Measurements from ENCODE around the gene PFAS. TPM values are rescaled to one million over a fixed set of nuclear protein-coding genes. Genes with fewer than 3 reads are reported as not detected.
A peak's percentile ranks its signal among the peaks of the same experiment; 100 is the strongest.

The PFAS gene
- total RNA-seq, 2 experiments from 2014 or later, result 75.1 to 113 TPM

- CTCF ChIA-PET, result interaction anchor here (1.0 to 1.4 kb wide), 5 partner anchors 12 to 169 kb away, joined by 3 to 6 read pairs (median 3); no protein-coding TSS in a partner anchor
- ATAC-seq, result peak; percentile 95
- no peaks in the 10 kb centered on the region for H3K27me3 Mint-ChIP-seq
These were observed 39.4 kb downstream of the PFAS start, which contains the start of gene RANGRF for GRCh38 chr17:8288336-8289102. Gene RANGRF, plus strand, starts transcription at chr17:8288670. Its CDS starts 119 bp downstream, at chr17:8288789.

GRCh38 chr17:8289103-8289397 lies 40.0 kb downstream of the PFAS start:
- Mint-ChIP-seq H3K27me3 (no peaks in the 10 kb centered on the region), H3K9me3 (ENCODE audit: low read depth) (no peaks in the 10 kb centered on the region), H3K4me3 (peak overlapping the region; percentile 90), H3K36me3 (peaks cover 12% of the 10 kb centered on the region), H3K4me1 (peaks cover 38% of the 10 kb centered on the region), H3K27ac (peak overlapping the region; percentile 96)
- DNase-seq (peak; percentile 83), ATAC-seq (no peak)
- CTCF ChIA-PET, result interaction anchor here (1.0 to 1.4 kb wide), 4 partner anchors 12 to 170 kb away, joined by 3 to 6 read pairs (median 4); no protein-coding TSS in a partner anchor

More at GRCh38 chr17:8288336-8289102, 39.4 kb downstream of the PFAS start, which contains the start of gene RANGRF:
- Mint-ChIP-seq H3K27ac (peak within 1 kb of the TSS; percentile 96), H3K9me3 (ENCODE audit: low read depth) (no peaks in the 10 kb centered on the region), H3K36me3 (peaks cover 12% of the 10 kb centered on the region), H3K4me1 (peaks cover 38% of the 10 kb centered on the region), H3K4me3 (peak within 1 kb of the TSS; percentile 90)
- DNase-seq, result peak; percentile 92

GRCh38 chr17:8290043-8290442 lies 41.0 kb downstream of the PFAS start:
- H3K27me3 Mint-ChIP-seq, result no peaks in the 10 kb centered on the region
- ATAC-seq (no peak), DNase-seq (no peak)
- H3K36me3 Mint-ChIP-seq, result peaks cover 12% of the 10 kb centered on the region
- H3K4me1 Mint-ChIP-seq, result peaks cover 43% of the 10 kb centered on the region
- peak overlapping the region; percentile 90 for H3K4me3 Mint-ChIP-seq
- peak overlapping the region; percentile 25 for H3K27ac Mint-ChIP-seq
- no peaks in the 10 kb centered on the region for H3K9me3 Mint-ChIP-seq (ENCODE audit: low read depth)
- CTCF ChIA-PET, result no interaction called here

GRCh38 chr17:8292639-8293395 lies 43.7 kb downstream of the PFAS start:
- CTCF ChIA-PET, result interaction anchor here (1.5 kb wide), 1 partner anchor 236 kb away, joined by 3 read pairs; no protein-coding TSS in a partner anchor
- Mint-ChIP-seq H3K36me3 (peaks cover 12% of the 10 kb centered on the region), H3K27me3 (no peaks in the 10 kb centered on the region), H3K9me3 (ENCODE audit: low read depth) (no peaks in the 10 kb centered on the region), H3K27ac (no peak overlapping the region), H3K4me3 (no peak overlapping the region), H3K4me1 (peaks cover 49% of the 10 kb centered on the region)
- ATAC-seq (no peak), DNase-seq (no peak)

GRCh38 chr17:8294361-8294760 lies 45.3 kb downstream of the PFAS start:
- H3K4me3 Mint-ChIP-seq, result peak overlapping the region; percentile 90
- CTCF ChIA-PET, result interaction anchor here (1.1 to 3.0 kb wide), 7 partner anchors 9 to 305 kb away, joined by 3 to 20 read pairs (median 3); no protein-coding TSS in a partner anchor
- DNase-seq (no peak), ATAC-seq (no peak)
- no peaks in the 10 kb centered on the region for H3K9me3 Mint-ChIP-seq (ENCODE audit: low read depth)
- no peaks in the 10 kb centered on the region for H3K27me3 Mint-ChIP-seq
- H3K36me3 Mint-ChIP-seq, result peaks cover 10% of the 10 kb centered on the region
- peak overlapping the region; percentile 95 for H3K27ac Mint-ChIP-seq
- H3K4me1 Mint-ChIP-seq, result peaks cover 44% of the 10 kb centered on the region

- no peaks in the 10 kb centered on the region for H3K9me3 Mint-ChIP-seq (ENCODE audit: low read depth)
- H3K4me1 Mint-ChIP-seq, result peaks cover 39% of the 10 kb centered on the region
- no peak for DNase-seq
- peaks cover 10% of the 10 kb centered on the region for H3K36me3 Mint-ChIP-seq
- peak overlapping the region; percentile 90 for H3K4me3 Mint-ChIP-seq
- CTCF ChIA-PET, result interaction anchor here (1.0 to 3.0 kb wide), 16 partner anchors 9 to 305 kb away, joined by 3 to 20 read pairs (median 5); partner anchors contain the start of genes AURKB, CTC1 and PFAS
- H3K27ac Mint-ChIP-seq, result peak overlapping the region; percentile 95
- no peaks in the 10 kb centered on the region for H3K27me3 Mint-ChIP-seq
- no peak for ATAC-seq
These were observed 45.8 kb downstream of the PFAS start for GRCh38 chr17:8294814-8295316.

- Mint-ChIP-seq H3K27me3 (no peaks in the 10 kb centered on the region), H3K36me3 (no peaks in the 10 kb centered on the region), H3K27ac (peak overlapping the region; percentile 58), H3K4me1 (peaks cover 13% of the 10 kb centered on the region), H3K9me3 (ENCODE audit: low read depth) (no peaks in the 10 kb centered on the region), H3K4me3 (no peak overlapping the region)
- ATAC-seq (no peak), DNase-seq (no peak)
- CTCF ChIA-PET, result interaction anchor here (0.9 to 2.6 kb wide), 16 partner anchors 10 to 240 kb away, joined by 3 to 22 read pairs (median 6); partner anchors contain the start of genes AURKB, BORCS6, CTC1 and RANGRF
These were observed 51.1 kb downstream of the PFAS start for GRCh38 chr17:8300226-8300625.

- peaks cover 11% of the 10 kb centered on the region for H3K4me1 Mint-ChIP-seq
- DNase-seq (peak; percentile 74), ATAC-seq (peak; percentile 92)
- H3K9me3 Mint-ChIP-seq (ENCODE audit: low read depth), result no peaks in the 10 kb centered on the region
- peak overlapping the region; percentile 58 for H3K27ac Mint-ChIP-seq
- CTCF ChIA-PET, result interaction anchor here (0.6 to 2.6 kb wide), 23 partner anchors 10 to 240 kb away, joined by 3 to 22 read pairs (median 4); partner anchors contain the start of genes AURKB, BORCS6, CTC1 and RANGRF
- no peak overlapping the region for H3K4me3 Mint-ChIP-seq
- no peaks in the 10 kb centered on the region for H3K27me3 Mint-ChIP-seq
- H3K36me3 Mint-ChIP-seq, result no peaks in the 10 kb centered on the region
These were observed 51.6 kb downstream of the PFAS start for GRCh38 chr17:8300627-8301242.

GRCh38 chr17:8310601-8311123 lies 61.6 kb downstream of the PFAS start:
- no peaks in the 10 kb centered on the region for H3K9me3 Mint-ChIP-seq (ENCODE audit: low read depth)
- no peaks in the 10 kb centered on the region for H3K4me1 Mint-ChIP-seq
- no peaks in the 10 kb centered on the region for H3K36me3 Mint-ChIP-seq
- DNase-seq (no peak), ATAC-seq (no peak)
- H3K4me3 Mint-ChIP-seq, result no peak overlapping the region
- H3K27me3 Mint-ChIP-seq, result peaks cover 13% of the 10 kb centered on the region
- H3K27ac Mint-ChIP-seq, result no peak overlapping the region
- CTCF ChIA-PET, result no interaction called here

- H3K9me3 Mint-ChIP-seq (ENCODE audit: low read depth), result no peaks in the 10 kb centered on the region
- H3K4me1 Mint-ChIP-seq, result no peaks in the 10 kb centered on the region
- H3K4me3 Mint-ChIP-seq, result no peak overlapping the region
- no peaks in the 10 kb centered on the region for H3K36me3 Mint-ChIP-seq
- CTCF ChIA-PET, result no interaction called here
- ATAC-seq (no peak), DNase-seq (no peak)
- peaks cover 16% of the 10 kb centered on the region for H3K27me3 Mint-ChIP-seq
- no peak overlapping the region for H3K27ac Mint-ChIP-seq
These were observed 62.2 kb downstream of the PFAS start for GRCh38 chr17:8311131-8311790.

- DNase-seq, result no peak
- ATAC-seq, result no peak
- Mint-ChIP-seq H3K36me3 (no peaks in the 10 kb centered on the region), H3K4me3 (no peak overlapping the region), H3K9me3 (ENCODE audit: low read depth) (no peaks in the 10 kb centered on the region), H3K27me3 (peaks cover 18% of the 10 kb centered on the region), H3K27ac (no peak overlapping the region), H3K4me1 (no peaks in the 10 kb centered on the region)
- CTCF ChIA-PET, result no interaction called here
These were observed 63.2 kb downstream of the PFAS start for GRCh38 chr17:8312251-8312650.
